ENCODE measurements around the gene UCP3. TPM values are rescaled to one million over a fixed set of nuclear protein-coding genes. Genes with fewer than 3 reads are reported as not detected.

UCP3 gene
- total and polyA plus RNA-seq, 7 donors = 8.9 to 587 (median 202) TPM

DNA sequence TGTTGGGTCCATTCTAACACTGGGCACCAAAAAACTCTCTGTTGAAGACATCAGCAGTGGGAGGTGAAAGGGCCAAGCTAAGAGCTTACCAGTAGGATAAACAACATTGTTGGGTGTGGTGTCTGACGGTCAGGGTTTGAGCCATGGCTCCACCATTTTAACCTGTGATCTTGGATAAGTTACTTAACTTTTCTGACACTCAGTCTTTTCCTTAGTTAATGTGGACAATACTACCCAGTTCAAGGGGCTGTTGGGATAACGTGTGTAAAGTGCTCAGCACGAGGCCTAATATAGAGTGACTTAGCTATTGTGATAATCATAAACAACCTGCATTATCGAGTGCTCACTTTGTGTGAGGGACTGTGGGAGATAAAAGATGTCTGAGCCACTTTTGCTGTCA, 6.1 kb downstream of the UCP3 start:
- Histone ChIP-seq H3K27me3 (ENCODE audit: insufficient read depth in 3 of 3, low read length in 2 of 3) (no peaks in the 10 kb centered on the region), H3K27ac (peak overlapping the region; percentile 50), H3K4me1 (peaks cover 45% of the 10 kb centered on the region), H3K9me3 (no peaks in the 10 kb centered on the region), H3K4me3 (no peak overlapping the region), H3K36me3 (ENCODE audit: insufficient read depth in 1 of 2, low read depth in 1 of 2) (peaks cover 0 to 74% of the 10 kb centered on the region in 2 donors)
- WGBS, 3 donors = 85 to 98% (median 90%) methylated on average over 4 of the region's 4 CpGs
- TF ChIP-seq, protein P1, sequence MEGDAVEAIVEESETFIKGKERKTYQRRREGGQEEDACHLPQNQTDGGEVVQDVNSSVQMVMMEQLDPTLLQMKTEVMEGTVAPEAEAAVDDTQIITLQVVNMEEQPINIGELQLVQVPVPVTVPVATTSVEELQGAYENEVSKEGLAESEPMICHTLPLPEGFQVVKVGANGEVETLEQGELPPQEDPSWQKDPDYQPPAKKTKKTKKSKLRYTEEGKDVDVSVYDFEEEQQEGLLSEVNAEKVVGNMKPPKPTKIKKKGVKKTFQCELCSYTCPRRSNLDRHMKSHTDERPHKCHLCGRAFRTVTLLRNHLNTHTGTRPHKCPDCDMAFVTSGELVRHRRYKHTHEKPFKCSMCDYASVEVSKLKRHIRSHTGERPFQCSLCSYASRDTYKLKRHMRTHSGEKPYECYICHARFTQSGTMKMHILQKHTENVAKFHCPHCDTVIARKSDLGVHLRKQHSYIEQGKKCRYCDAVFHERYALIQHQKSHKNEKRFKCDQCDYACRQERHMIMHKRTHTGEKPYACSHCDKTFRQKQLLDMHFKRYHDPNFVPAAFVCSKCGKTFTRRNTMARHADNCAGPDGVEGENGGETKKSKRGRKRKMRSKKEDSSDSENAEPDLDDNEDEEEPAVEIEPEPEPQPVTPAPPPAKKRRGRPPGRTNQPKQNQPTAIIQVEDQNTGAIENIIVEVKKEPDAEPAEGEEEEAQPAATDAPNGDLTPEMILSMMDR (IDR thresholded peaks at IDR 0.05) = no peak
- intact Hi-C loops (cut with DNase I) = no loop called here
- ATAC-seq = no peak
- DNase-seq = no peak

DNA sequence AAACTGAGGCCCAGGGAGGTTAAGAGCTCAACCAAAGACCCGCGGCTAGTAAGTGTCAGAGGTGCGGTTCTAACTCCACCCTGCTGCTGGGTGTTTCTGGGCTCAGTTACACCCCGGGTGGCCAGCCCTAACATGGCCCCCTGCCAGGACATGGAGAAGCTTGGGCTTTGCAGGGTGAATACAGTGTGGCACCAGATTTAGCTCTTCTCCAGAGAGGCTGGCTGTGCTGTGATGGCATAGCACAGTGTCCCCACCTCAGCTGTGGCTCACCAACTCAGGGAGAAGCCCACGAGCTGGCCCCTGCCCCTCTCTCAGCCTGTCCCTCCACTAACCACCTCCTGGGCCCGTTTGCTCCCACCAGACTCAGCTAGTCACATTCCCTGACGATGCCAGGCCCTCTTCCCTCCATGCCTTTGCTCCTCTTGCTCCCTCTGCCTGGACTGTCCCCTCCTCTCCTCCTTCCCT, 7.0 kb downstream of the UCP3 start:
- WGBS, 3 donors = 38 to 58% (median 50%) methylated on average over 7 of the region's 7 CpGs
- Histone ChIP-seq H3K27ac (peak overlapping the region; percentile 50), H3K4me3 (no peak overlapping the region), H3K9me3 (no peaks in the 10 kb centered on the region), H3K36me3 (ENCODE audit: insufficient read depth in 1 of 2, low read depth in 1 of 2) (peaks cover 0 to 73% of the 10 kb centered on the region in 2 donors), H3K4me1 (peaks cover 44% of the 10 kb centered on the region), H3K27me3 (ENCODE audit: insufficient read depth in 3 of 3, low read length in 2 of 3) (no peaks in the 10 kb centered on the region)
- peak in 3 of 4 donors; percentile 29 to 46 (median 42) for ATAC-seq
- intact Hi-C loops (cut with DNase I) = no loop called here
- TF ChIP-seq, protein P1 (IDR thresholded peaks at IDR 0.05) = no peak
- peak in 1 of 2 donors; percentile 66 for DNase-seq

- 65 to 77% (median 74%) methylated on average over 14 of the region's 14 CpGs for WGBS, 3 donors
- intact Hi-C loops (cut with DNase I) = no loop called here
- TF ChIP-seq, protein P1 (IDR thresholded peaks at IDR 0.05) = no peak
- peak in 1 of 4 donors; percentile 18 for ATAC-seq
- H3K9me3 ChIP-seq = no peaks in the 10 kb centered on the region
- no peak overlapping the region for H3K4me3 ChIP-seq
- no peak for DNase-seq
- H3K36me3 ChIP-seq (ENCODE audit: insufficient read depth in 1 of 2, low read depth in 1 of 2) = peaks cover 0 to 59% of the 10 kb centered on the region in 2 donors
- H3K27me3 ChIP-seq (ENCODE audit: insufficient read depth in 3 of 3, low read length in 2 of 3) = no peaks in the 10 kb centered on the region
- peaks cover 33% of the 10 kb centered on the region for H3K4me1 ChIP-seq
- H3K27ac ChIP-seq = peak overlapping the region; percentile 6
Observed at GRCh38 chr11:74000307-74001133, 8.4 kb downstream of the UCP3 start.

DNA sequence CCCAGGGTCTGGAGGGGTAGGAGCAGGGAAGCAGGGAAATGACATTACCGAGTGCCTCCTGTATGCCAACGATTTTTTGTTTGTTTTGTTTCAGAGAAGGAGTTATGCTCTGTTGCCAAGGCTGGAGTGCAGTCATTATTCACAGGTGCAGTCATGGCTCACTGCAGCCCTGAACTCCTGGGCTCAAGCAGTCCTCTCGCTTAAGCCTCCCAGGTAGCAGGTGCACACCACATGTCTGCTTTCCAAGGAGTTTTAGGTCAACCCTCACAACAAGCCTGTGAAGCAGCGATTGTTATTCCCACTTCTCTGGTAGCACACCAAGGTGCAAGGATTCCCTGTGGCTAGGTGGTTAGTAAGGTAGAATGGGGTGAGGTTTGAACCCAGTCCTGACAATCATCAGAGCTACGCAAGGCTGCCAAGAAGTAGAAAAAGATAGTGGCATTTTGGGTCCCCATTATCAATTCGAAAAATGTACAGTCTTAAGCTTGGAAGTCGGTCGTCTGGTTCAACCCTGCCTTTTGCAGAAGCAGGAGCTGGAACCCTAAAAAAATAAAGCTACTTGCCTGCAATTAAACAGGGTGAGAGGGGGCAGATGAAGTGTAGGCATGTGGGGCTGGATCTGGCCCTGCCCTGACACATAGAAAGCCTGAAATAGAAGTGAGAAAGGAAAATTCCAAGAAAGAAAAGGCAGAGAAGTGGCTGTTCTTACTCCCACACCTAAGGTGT, 9.1 kb downstream of the UCP3 start:
- H3K27ac ChIP-seq = no peak overlapping the region
- peaks cover 26% of the 10 kb centered on the region for H3K4me1 ChIP-seq
- H3K4me3 ChIP-seq = no peak overlapping the region
- ATAC-seq = peak in 1 of 4 donors; percentile 7
- 70 to 82% (median 79%) methylated on average over 8 of the region's 8 CpGs for WGBS, 3 donors
- no peak for DNase-seq
- H3K27me3 ChIP-seq (ENCODE audit: insufficient read depth in 3 of 3, low read length in 2 of 3) = no peaks in the 10 kb centered on the region
- intact Hi-C loops (cut with DNase I) = no loop called here
- H3K9me3 ChIP-seq = no peaks in the 10 kb centered on the region
- TF ChIP-seq, protein P1 (IDR thresholded peaks at IDR 0.05) = no peak
- peaks cover 0 to 52% of the 10 kb centered on the region in 2 donors for H3K36me3 ChIP-seq (ENCODE audit: insufficient read depth in 1 of 2, low read depth in 1 of 2)
